ENCODE data around the gene MCTP1.

GRCh38 chr5:94692581-94692980 is 592.3 kb downstream of the MCTP1 start:
- TF ChIP-seq CTCF (IDR thresholded peaks at IDR 0.05) = no peak
- no peak for TF ChIP-seq ZFX (IDR thresholded peaks at IDR 0.05; ENCODE audit: borderline replicate concordance)
